C4-2B (cell line): Measurements from ENCODE around the gene DCLK3.

ENCODE experiments used
- CTCF ChIP-seq: fragments of 450-650 bp; conservative IDR thresholded peaks from 2 replicates; pipeline ENCODE4 v1.5.1; 2017; ENCODE audit warnings: mild to moderate bottlenecking
- ZFX ChIP-seq: fragments of 450-650 bp; IDR thresholded peaks from 2 replicates; pipeline ENCODE4 v1.6.1; 2017

- TF ChIP-seq CTCF: no peak
- TF ChIP-seq ZFX: no peak
Observed at GRCh38 chr3:36688815-36689214, 75.5 kb downstream of the DCLK3 start.
